GM12872 (cell line): ENCODE data around the gene SLC15A1.

Source experiments
- CTCF ChIP-seq: IDR thresholded peaks from 3 replicates; pipeline ENCODE4 v1.5.1; 2011; ENCODE audit warnings: low read depth, mild to moderate bottlenecking, low read length, moderate library complexity; ENCODE audit not compliant: insufficient read depth

Gene SLC15A1

GRCh38 chr13:98743377-98743776, 9.1 kb downstream of the SLC15A1 start:
- no peak for TF ChIP-seq CTCF

GRCh38 chr13:98742961-98743360, 9.5 kb downstream of the SLC15A1 start:
- TF ChIP-seq CTCF, result no peak

- TF ChIP-seq CTCF, result no peak
Measured at GRCh38 chr13:98741741-98742435, 10.6 kb downstream of the SLC15A1 start.

- TF ChIP-seq CTCF, result no peak
Measured at GRCh38 chr13:98740131-98740530, 12.3 kb downstream of the SLC15A1 start.

GRCh38 chr13:98738993-98739392, 13.5 kb downstream of the SLC15A1 start:
- no peak for TF ChIP-seq CTCF

- TF ChIP-seq CTCF, result no peak
Measured at GRCh38 chr13:98738213-98738612, 14.3 kb downstream of the SLC15A1 start.

GRCh38 chr13:98731925-98732324, 20.5 kb downstream of the SLC15A1 start:
- TF ChIP-seq CTCF, result no peak
